Neural progenitor cell (in vitro differentiated cells): ENCODE measurements around the gene ITPR2. TPM values are rescaled to one million over a fixed set of nuclear protein-coding genes. Genes with fewer than 3 reads are reported as not detected.

Experiments
- DNase-seq: peaks from one replicate; pipeline ENCODE4 v3.0.0-alpha.2; 2016; ENCODE audit warnings: low spot score
- H2AFZ ChIP-seq: fragments of 200-600 bp; sonication (generic); replicated peaks from 2 replicates; pipeline ENCODE4 v1.6.1; 2016; ENCODE audit warnings: antibody characterized with exemption
- H3F3A ChIP-seq: fragments of 200-600 bp; sonication (generic); 2 replicates; pipeline ENCODE4 v1.6.1; 2016; ENCODE audit warnings: antibody characterized with exemption, low read depth
- H3K27ac ChIP-seq: fragments of 200-600 bp; sonication (generic); 2 replicates; pipeline ENCODE4 v1.5.1; 2016; ENCODE audit warnings: mild to moderate bottlenecking
- H3K27me3 ChIP-seq: fragments of 200-600 bp; sonication (generic); 2 replicates; pipeline ENCODE4 v1.6.1; 2016; ENCODE audit warnings: mild to moderate bottlenecking, moderate library complexity
- H3K36me3 ChIP-seq: fragments of 200-600 bp; sonication (generic); 2 replicates; pipeline ENCODE4 v1.5.1; 2016
- H3K4me1 ChIP-seq: fragments of 200-600 bp; sonication (generic); 2 replicates; pipeline ENCODE4 v1.6.1; 2016; ENCODE audit warnings: mixed run types
- H3K4me2 ChIP-seq: fragments of 200-600 bp; sonication (generic); 2 replicates; pipeline ENCODE4 v1.6.1; 2016
- H3K4me3 ChIP-seq: fragments of 200-600 bp; sonication (generic); 2 replicates; pipeline ENCODE4 v1.5.1; 2016
- H3K79me2 ChIP-seq: fragments of 200-600 bp; sonication (generic); 2 replicates; pipeline ENCODE4 v1.6.1; 2016; ENCODE audit warnings: low read depth
- H3K9ac ChIP-seq: fragments of 200-600 bp; sonication (generic); 2 replicates; pipeline ENCODE4 v1.6.1; 2016
- H3K9me3 ChIP-seq: fragments of 200-600 bp; sonication (generic); 2 replicates; pipeline ENCODE4 v1.5.1; 2016; ENCODE audit warnings: low read depth
- H4K20me1 ChIP-seq: fragments of 200-600 bp; sonication (generic); 2 replicates; pipeline ENCODE4 v1.6.1; 2016; ENCODE audit warnings: low read depth
- H3K27ac Mint-ChIP-seq: 3 replicates; pipeline ENCODE4 v1.8.0; 2021; ENCODE audit warnings: mixed read lengths
- H3K27me3 Mint-ChIP-seq: 2 replicates; pipeline ENCODE4 v1.8.0; 2022; ENCODE audit warnings: low read depth, mild to moderate bottlenecking, inconsistent platforms, moderate library complexity, mixed read lengths; ENCODE audit not compliant: insufficient read depth
- H3K36me3 Mint-ChIP-seq: 3 replicates; pipeline ENCODE4 v1.8.0; 2021; ENCODE audit warnings: mixed read lengths
- H3K4me1 Mint-ChIP-seq: 3 replicates; pipeline ENCODE4 v1.8.0; 2021; ENCODE audit warnings: mixed read lengths
- H3K4me3 Mint-ChIP-seq: 3 replicates; pipeline ENCODE4 v1.8.0; 2021; ENCODE audit warnings: mild to moderate bottlenecking, moderate library complexity, mixed read lengths
- H3K9me3 Mint-ChIP-seq: 3 replicates; pipeline ENCODE4 v1.8.0; 2020; ENCODE audit warnings: mixed read lengths
- EZH2 ChIP-seq: fragments of 200-600 bp; sonication (generic); IDR thresholded peaks from 2 replicates; pipeline ENCODE4 v1.6.1; 2017; ENCODE audit warnings: antibody characterized with exemption, mild to moderate bottlenecking, moderate library complexity
- EZH2phosphoT487 ChIP-seq: fragments of 200-600 bp; sonication (generic); IDR thresholded peaks from 2 replicates; pipeline ENCODE4 v1.6.1; 2017; ENCODE audit warnings: antibody characterized with exemption
- total RNA-seq: library from RNA; depleted of rRNA; stranded (reverse); fragments of >200 nt; gene quantifications from 2 replicates; pipeline ENCODE4 v1.2.3, GENCODE V29; 2015; ENCODE audit warnings: low replicate concordance
- TF ChIP-seq, protein P1 (sequence below): fragments of 200-600 bp; sonication (generic); IDR thresholded peaks from 2 replicates; pipeline ENCODE4 v1.5.1; 2017; ENCODE audit warnings: antibody characterized with exemption, mild to moderate bottlenecking

ITPR2 gene
- total RNA-seq, 1 donor from 2014 or later: 11.4 TPM

DNA sequence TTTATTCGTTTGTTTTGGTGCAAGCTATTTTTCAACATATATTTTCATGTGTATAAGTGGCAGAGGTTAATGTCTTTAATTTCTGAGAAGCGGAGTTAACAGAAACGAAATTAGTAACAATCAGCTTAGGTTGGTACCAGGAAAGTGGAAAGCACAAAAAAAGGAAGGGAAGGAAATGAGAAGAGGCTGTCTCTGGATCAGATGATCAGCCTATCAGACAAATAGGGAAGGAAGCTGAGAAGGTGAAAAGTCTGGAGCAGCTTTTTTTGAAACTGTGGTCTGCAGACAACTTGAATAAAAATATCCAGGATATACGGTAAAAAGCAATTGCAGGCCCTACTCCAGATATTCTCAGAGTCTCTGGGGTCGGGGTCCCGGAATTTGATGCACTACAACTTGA lies 372.6 kb downstream of the ITPR2 start:
- H2AFZ ChIP-seq: no peak overlapping the region
- Mint-ChIP-seq H3K4me3 (no peak overlapping the region), H3K27me3 (no peaks in the 10 kb centered on the region), H3K27ac (no peak overlapping the region), H3K36me3 (no peaks in the 10 kb centered on the region), H3K9me3 (no peaks in the 10 kb centered on the region), H3K4me1 (peaks cover 20% of the 10 kb centered on the region)
- no peak overlapping the region for H3K9ac ChIP-seq
- peaks cover 4% of the 10 kb centered on the region for H3K4me1 ChIP-seq
- no peaks in the 10 kb centered on the region for H3K79me2 ChIP-seq
- TF ChIP-seq EZH2 (no peak), EZH2phosphoT487 (no peak)
- TF ChIP-seq, protein P1, sequence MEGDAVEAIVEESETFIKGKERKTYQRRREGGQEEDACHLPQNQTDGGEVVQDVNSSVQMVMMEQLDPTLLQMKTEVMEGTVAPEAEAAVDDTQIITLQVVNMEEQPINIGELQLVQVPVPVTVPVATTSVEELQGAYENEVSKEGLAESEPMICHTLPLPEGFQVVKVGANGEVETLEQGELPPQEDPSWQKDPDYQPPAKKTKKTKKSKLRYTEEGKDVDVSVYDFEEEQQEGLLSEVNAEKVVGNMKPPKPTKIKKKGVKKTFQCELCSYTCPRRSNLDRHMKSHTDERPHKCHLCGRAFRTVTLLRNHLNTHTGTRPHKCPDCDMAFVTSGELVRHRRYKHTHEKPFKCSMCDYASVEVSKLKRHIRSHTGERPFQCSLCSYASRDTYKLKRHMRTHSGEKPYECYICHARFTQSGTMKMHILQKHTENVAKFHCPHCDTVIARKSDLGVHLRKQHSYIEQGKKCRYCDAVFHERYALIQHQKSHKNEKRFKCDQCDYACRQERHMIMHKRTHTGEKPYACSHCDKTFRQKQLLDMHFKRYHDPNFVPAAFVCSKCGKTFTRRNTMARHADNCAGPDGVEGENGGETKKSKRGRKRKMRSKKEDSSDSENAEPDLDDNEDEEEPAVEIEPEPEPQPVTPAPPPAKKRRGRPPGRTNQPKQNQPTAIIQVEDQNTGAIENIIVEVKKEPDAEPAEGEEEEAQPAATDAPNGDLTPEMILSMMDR: no peak
- no peaks in the 10 kb centered on the region for H3K36me3 ChIP-seq
- H3F3A ChIP-seq: no peaks in the 10 kb centered on the region
- no peak overlapping the region for H3K4me2 ChIP-seq
- no peak overlapping the region for H3K27ac ChIP-seq
- H4K20me1 ChIP-seq: no peaks in the 10 kb centered on the region
- no peaks in the 10 kb centered on the region for H3K27me3 ChIP-seq
- no peaks in the 10 kb centered on the region for H3K9me3 ChIP-seq
- no peak for DNase-seq
- no peak overlapping the region for H3K4me3 ChIP-seq

DNA sequence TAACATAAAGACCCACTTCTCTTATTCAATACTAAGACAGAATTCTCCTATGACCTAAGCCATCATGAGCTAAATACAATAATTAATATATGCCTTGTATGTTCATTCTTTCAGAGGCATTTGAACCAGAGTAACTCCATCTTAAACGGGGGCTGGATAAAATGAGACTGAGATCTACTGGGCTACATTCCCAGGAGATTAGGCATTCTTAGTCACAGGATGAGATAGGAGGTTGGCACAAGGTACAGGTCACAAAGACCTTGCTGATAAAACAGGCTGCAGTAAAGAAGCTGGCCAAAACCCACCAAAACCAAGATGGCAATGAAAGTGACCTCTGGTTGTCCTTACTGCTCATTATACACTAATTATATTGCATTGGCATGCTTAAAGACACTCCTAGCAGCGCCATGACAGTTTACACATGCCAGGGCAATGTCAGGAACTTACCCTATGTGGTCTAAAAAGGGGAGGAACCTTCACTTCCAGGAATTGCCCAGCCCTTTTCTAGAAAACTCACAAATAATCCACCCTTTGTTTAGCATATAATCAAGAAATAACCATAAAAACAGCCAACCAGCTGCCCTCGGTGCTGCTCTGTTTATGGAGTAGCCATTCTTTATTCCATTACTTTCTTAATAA lies 376.9 kb downstream of the ITPR2 start:
- H3K36me3 Mint-ChIP-seq: no peaks in the 10 kb centered on the region
- no peaks in the 10 kb centered on the region for H3K27me3 Mint-ChIP-seq
- no peak overlapping the region for H3K9ac ChIP-seq
- H3K36me3 ChIP-seq: no peaks in the 10 kb centered on the region
- peaks cover 20% of the 10 kb centered on the region for H3K4me1 Mint-ChIP-seq
- H3K4me3 Mint-ChIP-seq: no peak overlapping the region
- H3F3A ChIP-seq: no peaks in the 10 kb centered on the region
- no peak overlapping the region for H3K27ac Mint-ChIP-seq
- no peaks in the 10 kb centered on the region for H3K9me3 ChIP-seq
- H3K9me3 Mint-ChIP-seq: no peaks in the 10 kb centered on the region
- H3K27me3 ChIP-seq: no peaks in the 10 kb centered on the region
- H3K4me1 ChIP-seq: peaks cover 4% of the 10 kb centered on the region
- no peak overlapping the region for H3K4me2 ChIP-seq
- no peaks in the 10 kb centered on the region for H3K79me2 ChIP-seq
- H3K27ac ChIP-seq: no peak overlapping the region
- no peak overlapping the region for H3K4me3 ChIP-seq
- DNase-seq: no peak
- no peaks in the 10 kb centered on the region for H4K20me1 ChIP-seq
- no peak overlapping the region for H2AFZ ChIP-seq
- TF ChIP-seq, protein P1: no peak
- TF ChIP-seq EZH2: no peak
- TF ChIP-seq EZH2phosphoT487: no peak

DNA sequence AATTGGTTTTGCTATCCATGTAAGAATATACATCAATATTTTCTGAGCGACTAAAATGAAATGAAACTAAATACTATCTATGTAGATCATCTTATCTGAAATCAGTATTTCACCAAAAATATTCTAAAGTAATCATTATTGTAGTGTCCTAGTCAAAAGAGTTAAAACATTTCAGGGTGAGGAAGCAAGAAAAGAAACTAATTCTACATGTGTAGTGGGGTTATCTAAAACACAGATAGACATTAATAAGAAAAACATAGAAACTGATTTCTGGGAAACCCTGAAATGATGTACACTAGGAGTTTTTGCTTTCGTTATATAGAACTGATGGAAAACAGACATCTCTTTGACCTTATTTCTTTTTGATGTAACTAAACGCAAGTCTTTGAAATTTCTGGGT lies 379.7 kb downstream of the ITPR2 start:
- Histone ChIP-seq H3K4me2 (no peak overlapping the region), H4K20me1 (no peaks in the 10 kb centered on the region), H3F3A (no peaks in the 10 kb centered on the region), H3K9ac (no peak overlapping the region), H3K27me3 (no peaks in the 10 kb centered on the region), H3K27ac (no peak overlapping the region), H3K36me3 (no peaks in the 10 kb centered on the region), H3K9me3 (no peaks in the 10 kb centered on the region), H3K4me3 (no peak overlapping the region), H2AFZ (no peak overlapping the region), H3K4me1 (no peaks in the 10 kb centered on the region), H3K79me2 (no peaks in the 10 kb centered on the region)
- no peak overlapping the region for H3K4me3 Mint-ChIP-seq
- H3K4me1 Mint-ChIP-seq: peaks cover 4% of the 10 kb centered on the region
- no peaks in the 10 kb centered on the region for H3K9me3 Mint-ChIP-seq
- no peak overlapping the region for H3K27ac Mint-ChIP-seq
- H3K27me3 Mint-ChIP-seq: no peaks in the 10 kb centered on the region
- H3K36me3 Mint-ChIP-seq: no peaks in the 10 kb centered on the region
- TF ChIP-seq EZH2 (no peak), EZH2phosphoT487 (no peak)
- TF ChIP-seq, protein P1: no peak
- no peak for DNase-seq
